NCI-H345 treated with DMSO at 0.1 percent for 48 hours (cell line): ENCODE data around the gene GNAS-AS1.
A peak's percentile ranks its signal among the peaks of the same experiment; 100 is the strongest.

Experiments used
- DNase-seq: peaks from one replicate; lab custom pipeline; 2025; ENCODE audit not compliant: unreplicated experiment; lab: John Stamatoyannopoulos, UW

The GNAS-AS1 gene

DNA sequence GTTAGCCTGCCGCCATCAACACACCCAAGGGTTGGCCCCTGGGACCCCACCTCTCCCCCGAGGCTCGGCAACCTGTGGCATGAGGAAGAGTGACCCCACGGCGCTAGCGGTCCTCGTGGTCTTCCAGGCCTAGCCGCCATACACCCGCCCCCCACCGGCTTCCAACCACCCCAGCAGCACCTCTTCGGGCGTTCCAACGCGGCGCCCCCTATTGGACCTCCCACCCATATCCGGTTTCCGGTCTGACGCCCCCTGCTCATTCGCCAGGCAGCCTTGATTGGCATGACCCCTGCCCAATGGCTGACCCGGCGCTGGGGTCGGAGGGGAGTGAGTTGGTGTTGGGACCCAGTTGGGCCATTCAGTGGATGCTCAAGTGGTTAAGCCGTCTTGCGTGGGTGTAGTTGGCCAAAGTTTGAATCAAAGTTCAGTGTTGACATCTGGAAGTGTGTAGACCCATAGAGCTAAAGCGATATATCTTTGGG lies at the start of gene GNAS-AS1:
Gene GNAS-AS1 (minus strand): TSS at position 210 of the 482 bp plus-strand sequence.
- no peak for DNase-seq

DNA sequence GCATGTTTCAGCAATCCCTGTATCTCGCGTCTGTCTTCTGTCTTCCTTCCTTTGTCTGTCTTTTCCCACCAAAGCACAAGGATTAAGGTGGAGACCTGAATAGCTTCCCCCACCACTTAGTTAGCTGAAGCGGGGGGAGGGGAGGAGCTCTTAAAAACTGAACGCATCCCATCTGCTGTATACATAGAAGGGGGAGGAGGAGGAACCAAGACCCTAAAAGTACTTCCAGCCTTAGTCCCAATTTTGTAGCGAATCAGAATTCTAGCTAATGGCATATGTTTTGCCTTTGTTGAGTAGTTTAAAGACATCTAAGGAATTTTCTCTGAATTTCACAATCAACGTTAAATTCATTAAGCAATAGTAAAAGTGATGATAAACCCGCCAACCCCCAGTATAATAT lies 49.7 kb upstream of the GNAS-AS1 start:
- no peak for DNase-seq

DNA sequence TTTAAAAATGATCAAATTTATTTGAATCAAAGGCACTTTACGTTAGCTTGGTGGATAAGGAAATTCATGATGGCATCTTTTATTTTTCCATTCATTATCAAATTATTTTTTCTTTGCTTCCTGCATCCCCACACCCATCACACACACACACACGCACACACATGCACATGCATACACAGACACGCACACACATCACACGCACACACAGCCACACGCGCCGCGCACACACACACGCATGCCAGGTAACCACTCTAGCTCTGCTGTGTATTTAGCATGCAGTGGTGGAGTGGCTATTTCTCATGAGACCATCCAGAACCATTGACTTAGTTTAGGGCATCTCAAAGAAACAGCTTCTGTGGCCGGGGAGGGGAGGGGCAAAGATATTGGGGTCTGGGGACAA lies 48.8 kb upstream of the GNAS-AS1 start:
- DNase-seq, result no peak

DNA sequence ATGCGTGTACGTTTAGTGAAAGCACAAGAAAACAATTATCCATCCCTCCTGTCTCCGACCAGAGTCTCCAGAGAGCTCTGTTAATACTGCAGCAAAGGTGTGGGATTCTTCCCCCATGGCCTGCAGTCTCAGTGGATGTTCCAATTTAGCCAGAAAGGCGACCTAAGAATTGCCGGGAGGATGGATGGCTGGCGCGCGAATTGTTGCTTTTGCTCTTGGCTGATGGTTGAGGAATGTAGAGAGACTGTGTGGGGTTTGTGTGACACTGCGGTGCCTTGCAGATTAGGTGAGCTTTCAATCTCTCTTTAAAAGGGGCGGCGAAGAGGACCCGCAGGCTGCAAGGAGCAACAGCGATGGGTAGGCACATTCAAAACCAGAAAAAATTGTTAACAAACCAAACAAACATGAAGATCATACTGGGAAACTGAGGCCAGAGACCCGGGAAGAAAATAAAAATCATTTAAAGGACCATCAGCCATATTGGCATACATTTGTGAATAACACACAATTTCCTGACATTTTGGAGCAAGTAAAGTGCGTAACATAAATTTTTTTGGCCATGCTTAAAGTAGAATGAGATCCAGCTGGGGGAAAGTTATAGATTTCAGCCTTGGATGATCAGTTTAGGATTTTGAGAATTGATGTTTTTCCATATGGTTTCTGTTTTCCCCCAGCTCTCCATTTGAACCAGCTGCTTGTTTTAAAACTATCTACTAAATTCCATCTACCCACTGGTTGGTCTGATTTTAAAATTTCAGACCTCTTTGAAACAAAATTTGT lies 48.1 kb upstream of the GNAS-AS1 start:
- no peak for DNase-seq

DNA sequence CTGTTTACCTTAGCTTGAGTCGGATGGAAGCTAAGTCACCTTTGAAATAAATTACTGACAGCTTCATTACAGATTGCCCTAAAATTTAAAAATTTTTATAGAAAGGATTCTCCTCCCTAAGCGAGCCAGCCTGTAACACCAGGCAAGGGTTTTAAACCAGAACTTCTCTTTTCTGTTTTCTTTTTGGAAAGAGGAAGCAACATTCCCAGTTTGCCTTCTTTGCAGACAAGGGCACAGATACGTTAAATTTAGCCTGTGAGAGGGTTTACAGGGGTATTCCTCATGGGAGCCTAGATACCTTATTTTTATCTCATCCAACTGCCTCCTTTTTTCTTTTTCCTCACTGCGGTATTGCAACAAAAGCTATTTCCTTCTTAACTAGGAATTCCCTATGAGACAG lies 46.8 kb upstream of the GNAS-AS1 start:
- no peak for DNase-seq

DNA sequence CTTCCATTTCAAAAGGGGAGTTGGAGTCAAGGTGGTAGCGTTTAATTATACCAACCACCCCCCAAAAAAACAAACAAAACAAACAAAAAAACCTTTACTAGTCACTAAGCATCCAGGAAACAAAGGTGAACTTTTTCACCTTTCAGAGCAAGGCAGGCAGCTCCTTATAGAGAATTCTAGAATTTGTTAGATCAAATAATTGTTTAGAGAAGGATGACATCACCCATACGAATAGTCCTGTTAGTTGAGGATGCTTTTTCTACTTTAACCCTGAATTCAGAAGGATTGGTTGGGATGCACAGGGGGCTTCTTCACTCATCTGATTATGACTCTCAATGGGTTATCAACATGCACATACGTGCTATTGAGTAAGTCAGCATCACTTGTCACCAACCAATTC lies 46.1 kb upstream of the GNAS-AS1 start:
- no peak for DNase-seq

DNA sequence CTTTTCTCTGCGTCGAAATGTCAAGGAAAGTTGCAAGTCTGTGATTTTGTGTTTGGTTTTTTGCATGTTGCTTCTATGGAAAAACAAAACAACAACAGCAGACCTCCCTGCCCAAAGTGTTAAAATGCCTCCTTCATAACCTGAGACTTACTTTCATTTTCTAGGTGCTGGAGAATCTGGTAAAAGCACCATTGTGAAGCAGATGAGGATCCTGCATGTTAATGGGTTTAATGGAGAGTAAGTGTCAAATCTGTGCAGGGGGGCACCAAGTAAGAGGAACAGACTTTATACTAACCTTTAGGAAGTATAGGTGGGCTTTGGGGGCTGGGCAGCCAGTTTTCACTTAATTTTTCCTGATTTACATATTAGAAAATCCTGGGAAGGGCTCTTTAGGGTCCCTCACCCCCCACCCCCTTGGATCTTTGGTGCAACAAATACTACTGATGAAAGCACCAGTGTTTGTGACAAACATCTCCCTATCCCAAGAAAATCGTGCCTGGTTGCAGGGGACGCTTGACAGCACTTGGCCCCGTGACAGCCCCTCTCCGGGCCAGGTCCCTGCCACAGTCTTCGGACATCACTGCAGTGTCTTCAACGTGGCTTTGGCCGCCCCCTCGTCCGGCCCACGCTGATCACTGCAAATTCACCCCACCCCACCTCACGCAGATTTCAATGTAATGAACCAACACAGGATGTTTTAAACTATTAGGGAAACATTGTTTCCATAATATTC lies 44.9 kb upstream of the GNAS-AS1 start:
- no peak for DNase-seq

DNA sequence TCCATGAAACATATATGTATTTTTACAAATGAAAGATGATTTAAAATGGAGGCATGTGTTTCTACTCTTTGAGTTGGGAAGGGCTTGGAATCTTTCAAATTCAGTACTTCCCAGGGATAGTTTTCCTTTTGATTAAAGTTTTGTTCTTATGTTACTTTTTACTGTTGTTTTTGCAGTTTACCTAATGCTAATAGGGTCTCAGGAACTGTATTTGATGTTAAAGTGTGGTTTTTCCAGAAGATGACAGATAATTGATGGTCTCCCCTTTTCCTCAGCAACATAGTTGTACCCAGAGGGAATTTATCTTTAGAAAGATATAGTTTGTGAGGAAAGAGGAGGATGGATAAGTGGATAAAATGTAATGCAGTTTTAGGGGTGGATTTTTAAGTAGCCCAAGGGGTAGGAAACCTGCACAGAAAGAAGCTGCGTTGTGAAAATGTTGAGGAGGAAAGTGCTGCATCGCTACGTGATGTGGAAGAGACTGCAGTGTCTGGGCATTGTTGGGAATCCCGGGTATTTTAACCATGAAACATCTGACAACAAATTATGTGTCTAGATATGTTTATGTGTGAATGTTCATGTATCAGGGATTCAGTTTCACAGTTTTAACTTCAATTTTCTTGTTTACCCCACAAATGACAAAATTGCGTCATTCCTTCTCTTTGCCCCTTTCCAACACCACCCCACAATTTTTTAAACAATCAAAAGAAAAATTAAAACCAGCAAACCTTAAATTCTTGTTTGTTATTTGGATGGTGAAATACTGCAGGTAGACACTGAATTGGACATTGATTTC lies 44.1 kb upstream of the GNAS-AS1 start:
- no peak for DNase-seq

DNA sequence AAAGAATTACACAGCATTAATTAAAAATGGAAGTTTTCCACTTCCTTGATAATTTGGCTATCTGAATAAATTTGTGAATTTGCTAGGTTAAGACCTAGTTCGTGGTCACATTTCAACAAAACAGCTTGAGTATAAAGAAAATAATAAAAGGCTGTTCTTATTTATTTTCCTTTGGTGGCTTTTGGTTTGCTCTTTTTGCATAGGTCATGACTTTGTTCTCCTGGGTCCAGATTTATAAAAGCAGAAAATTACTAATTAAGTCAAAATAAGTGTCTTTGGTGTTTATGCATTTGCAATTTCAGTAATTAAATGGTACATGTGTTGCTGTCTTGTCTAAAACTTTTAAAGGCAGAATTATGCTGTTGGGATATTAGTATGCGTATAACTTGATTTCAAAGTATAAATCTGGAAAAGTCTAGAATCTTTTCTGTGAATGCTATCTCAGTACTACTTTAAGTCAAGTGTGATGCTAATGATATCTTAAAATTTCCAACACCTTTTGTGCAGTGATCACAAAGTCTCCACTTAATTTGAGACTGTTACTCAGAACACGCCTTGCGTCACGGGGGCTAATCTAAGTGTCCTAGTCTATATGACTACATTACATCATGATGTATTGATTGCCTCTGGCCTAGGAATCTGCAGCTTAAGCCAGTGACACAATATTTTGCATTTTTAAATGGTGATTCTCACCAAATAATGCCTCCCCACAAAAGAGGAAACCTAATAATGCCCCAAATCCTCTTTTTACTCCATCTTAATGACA lies 42.8 kb upstream of the GNAS-AS1 start:
- no peak for DNase-seq

DNA sequence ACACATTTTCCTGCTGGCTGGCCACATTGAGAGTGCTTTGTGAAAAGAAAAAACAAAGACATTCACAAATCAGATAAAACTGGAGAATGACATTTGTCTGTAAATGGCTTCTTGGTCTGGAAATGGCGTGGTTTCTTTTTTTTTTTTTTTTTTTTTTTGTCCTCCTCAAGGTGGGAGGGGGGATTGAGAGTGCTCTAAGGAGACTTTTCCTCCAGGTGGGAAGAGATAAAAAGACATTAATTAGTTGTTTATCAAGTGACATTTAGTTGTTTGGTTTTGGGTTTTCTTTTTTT lies 42.2 kb upstream of the GNAS-AS1 start:
- DNase-seq, result no peak

DNA sequence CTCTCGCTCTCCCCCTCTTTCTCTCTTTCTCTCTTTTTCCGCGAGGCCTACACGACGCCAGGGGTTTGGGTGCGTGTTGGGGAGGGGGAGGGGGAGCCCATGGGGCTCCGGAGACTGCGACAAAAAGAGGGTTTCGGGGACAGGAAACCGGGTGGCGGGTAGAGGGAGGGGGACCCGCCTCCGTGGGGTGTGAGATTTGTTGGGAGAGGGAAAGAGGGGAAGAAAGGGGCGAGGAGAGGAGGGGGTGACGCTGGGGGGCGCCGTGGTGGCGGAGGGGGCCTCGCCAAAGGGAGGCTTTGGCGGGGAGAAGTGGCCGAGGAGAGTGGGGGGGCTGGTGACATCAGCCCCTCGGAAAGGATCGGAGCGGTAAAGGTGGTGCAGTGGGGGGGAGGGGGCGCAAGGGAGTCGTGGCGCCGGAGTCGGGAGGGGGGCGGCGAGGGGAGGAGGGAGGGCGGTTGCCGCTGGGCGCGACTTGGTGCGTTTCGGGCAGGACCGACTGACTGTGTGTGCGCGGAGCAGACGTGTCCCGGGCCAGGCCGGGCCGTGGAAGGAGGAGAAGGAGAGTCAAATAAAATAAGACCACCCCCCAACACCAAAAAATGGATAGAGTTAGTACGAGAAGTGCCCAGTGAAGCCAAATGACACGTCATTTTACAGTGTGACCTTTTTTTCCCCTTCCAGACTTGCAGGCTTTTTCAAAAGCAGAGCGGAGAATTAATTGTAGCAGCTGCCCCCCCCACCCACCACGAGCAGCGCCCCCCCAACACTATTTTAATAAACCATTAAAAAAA lies 41.6 kb upstream of the GNAS-AS1 start:
- peak; percentile 55 for DNase-seq

DNA sequence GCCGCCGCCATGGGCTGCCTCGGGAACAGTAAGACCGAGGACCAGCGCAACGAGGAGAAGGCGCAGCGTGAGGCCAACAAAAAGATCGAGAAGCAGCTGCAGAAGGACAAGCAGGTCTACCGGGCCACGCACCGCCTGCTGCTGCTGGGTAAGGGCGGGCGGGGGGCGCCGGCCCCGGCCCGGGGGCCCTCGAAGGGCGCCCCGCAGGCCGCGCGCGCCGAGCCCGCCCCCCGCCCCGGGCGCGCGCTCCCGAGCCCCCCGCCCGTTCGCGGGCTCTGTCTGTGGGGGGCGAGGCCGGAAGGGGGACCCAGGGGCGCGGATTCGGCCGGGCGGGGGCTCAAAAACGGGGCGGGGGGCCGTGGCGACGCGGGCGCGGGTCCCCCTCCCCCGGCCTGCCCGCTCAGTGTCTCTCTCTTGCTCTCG lies 41.0 kb upstream of the GNAS-AS1 start:
- DNase-seq, result no peak

DNA sequence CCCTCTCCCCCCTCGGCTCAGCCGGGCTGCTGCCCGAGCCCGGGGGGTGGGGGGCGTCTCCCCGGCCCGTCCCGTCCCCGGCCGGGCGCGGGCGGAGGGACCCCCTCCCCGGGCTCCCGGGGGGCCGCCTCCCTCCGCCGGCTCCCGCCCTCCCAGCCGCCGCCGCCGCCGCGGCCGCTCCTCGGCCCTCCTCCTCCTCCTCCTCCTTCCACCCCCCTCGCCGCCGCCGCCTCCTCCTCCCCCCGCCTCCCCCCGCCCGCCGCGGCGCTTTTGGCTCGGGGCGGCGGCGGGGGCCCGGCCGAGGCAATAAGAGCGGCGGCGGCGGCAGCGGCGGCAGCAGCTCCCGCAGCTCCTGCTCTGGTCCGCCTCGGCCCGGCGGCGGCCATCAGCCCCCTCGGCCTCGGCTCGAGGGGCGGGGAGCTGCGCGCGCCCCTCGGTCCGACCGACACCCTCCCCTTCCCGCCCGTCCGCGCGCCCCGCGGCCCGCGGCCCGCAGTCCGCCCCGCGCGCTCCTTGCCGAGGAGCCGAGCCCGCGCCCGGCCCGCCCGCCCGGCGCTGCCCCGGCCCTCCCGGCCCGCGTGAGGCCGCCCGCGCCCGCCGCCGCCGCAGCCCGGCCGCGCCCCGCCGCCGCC lies 40.5 kb upstream of the GNAS-AS1 start:
- no peak for DNase-seq

DNA sequence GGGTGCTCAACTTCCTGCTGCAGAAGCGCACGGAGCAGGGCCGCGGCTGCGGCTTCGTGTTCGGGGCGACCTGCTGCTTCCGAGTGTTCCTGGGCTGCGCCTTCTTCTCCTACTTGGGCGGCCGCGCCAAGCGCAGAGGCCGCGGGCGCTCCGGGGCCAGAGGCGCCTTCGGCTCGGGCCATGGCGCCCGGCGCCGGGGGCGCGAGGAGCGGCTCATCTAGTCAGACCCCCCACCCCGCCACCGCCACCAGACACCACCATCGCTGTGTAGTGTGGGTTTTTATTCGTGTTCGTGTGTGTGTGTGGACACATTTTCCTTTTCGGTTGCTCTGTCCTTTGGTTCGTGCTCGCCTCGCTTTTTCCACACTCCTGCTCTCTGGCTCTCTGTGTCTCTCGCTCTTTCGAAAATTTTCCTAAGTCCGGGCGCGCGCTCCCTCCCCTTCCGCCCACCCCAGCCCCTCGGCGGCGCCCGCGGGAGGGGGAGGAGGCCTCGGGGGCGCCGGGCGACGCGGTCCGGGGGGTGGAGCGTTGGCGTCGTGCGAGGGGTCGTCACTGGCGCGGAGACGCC lies 39.9 kb upstream of the GNAS-AS1 start:
- DNase-seq, result peak; percentile 59

DNA sequence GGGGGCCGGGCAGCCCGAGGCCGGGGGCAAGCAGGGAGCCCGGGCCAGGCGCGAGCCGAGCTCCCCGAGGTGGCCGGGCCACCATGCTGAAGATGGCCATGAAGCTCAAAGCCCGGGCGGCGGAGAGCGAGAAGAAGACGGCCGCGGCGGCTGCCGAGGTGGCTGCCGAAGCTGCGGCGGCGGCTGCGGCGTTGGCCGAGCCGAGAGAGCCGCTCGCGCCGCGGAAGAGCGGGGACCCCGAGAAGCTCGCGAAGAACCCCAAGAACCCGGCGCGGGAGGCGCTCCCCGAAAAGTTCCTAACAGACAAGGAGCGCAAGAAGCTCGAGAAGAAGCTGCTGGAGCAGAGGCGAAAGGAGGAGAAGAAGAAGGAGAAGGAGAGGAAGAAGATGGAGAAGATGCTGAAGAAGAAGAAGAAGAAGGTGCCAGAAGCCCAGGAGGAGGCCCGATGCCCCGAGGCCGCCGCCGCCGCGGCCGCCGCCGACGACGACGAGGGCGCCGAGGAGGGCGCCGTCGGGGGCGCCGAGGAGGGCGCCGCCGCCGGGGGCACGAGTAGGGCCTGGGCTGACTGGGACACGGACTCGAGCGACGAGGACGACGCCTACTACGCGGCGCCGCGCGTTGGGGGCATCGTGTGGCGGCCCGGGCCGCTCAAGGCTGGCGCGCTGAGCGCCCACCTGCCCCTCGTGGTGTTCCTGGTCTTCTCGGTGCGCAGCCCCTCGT lies 39.3 kb upstream of the GNAS-AS1 start:
- DNase-seq, result no peak

DNA sequence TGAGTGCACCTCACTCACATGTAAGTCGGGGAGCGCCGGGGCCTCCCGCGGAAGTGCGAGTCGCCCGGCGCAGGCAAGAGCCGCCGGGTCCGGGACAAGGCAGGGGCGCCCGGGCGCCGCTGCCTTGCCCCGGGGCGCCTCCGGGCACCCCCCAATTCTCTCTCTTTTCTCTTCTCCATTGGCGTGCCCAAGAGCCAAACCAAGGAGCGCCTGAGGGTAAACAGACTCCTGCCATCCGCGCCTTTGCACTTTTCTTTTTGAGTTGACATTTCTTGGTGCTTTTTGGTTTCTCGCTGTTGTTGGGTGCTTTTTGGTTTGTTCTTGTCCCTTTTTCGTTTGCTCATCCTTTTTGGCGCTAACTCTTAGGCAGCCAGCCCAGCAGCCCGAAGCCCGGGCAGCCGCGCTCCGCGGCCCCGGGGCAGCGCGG lies 38.6 kb upstream of the GNAS-AS1 start:
- no peak for DNase-seq

DNA sequence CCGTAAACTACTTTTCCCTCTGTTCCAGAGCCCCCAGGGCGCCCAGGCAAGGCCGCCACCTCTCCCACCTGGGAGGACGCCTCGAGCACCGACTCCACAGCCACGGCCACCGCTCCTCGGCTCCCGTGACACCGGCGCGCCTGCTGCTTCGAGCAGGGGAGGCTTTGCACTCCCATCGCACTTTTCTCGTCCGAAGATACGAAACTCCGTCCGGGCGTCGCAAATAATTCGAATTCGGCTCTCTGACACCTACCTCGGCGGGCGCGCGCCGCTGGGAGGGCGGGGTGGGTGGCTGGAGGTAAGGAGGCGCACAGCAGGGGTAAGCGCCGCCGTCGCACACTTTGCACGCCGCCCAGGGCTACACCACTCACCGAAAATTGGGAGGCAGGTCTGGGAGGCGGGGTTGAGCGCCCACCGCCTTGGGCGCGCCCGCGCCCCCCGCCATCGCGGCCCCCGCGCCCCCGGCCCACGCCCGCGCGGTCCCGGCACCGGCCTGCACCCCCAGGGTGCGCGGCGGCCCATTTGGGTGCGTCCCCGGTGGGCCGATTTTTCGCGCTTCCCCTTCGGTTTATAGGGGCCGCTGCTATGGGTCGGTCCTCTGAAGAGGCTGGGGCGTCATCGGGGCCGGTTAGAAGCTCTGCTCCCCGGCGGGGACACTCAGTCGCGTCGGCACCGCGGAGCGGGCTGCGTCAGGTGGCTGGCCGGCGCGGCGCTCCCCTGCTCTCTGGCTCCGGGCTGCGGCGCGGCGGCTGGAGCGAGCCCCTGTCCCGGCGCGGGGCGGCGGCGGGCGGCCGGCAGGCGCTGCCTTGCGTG lies 38.0 kb upstream of the GNAS-AS1 start:
- DNase-seq, result peak; percentile 39

DNA sequence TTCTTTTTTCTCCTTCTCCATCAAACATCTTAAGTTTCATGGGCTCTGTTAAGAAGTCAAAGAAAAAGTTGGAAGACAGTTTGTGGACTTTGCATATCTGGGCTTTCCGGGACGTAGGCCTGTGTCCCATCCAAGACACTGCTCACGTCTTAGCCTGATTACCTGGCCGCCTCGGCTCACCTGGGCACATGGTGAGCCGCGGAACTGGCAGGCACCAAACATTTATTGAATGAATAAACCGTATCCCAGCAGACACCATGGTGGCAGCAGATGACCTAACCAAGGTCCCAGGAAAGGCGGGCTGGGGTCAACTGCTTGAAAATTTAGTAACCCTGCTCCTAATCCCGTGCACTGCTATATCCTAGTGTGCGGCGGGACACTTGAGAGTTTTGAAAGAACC lies 37.4 kb upstream of the GNAS-AS1 start:
- no peak for DNase-seq
